Activated CD8-positive, alpha-beta memory T cell treated with anti-CD3 and anti-CD28 coated beads for 4 hours (primary cell): Measurements from ENCODE around the gene MYO1B.

ENCODE experiments used
- DNase-seq, 2 donors: peaks; one replicate each; pipeline ENCODE4 v3.0.0-alpha.2; 2020; ENCODE audit warnings: low read depth in 2 of 2

The MYO1B gene

GRCh38 chr2:191258996-191259395 is 13.8 kb downstream of the MYO1B start:
- no peak for DNase-seq

- DNase-seq = no peak
Observed at GRCh38 chr2:191262436-191262835, 17.2 kb downstream of the MYO1B start.

- no peak for DNase-seq
Observed at GRCh38 chr2:191263050-191263449, 17.8 kb downstream of the MYO1B start.

GRCh38 chr2:191264647-191265081 is 19.5 kb downstream of the MYO1B start:
- DNase-seq = no peak

DNA sequence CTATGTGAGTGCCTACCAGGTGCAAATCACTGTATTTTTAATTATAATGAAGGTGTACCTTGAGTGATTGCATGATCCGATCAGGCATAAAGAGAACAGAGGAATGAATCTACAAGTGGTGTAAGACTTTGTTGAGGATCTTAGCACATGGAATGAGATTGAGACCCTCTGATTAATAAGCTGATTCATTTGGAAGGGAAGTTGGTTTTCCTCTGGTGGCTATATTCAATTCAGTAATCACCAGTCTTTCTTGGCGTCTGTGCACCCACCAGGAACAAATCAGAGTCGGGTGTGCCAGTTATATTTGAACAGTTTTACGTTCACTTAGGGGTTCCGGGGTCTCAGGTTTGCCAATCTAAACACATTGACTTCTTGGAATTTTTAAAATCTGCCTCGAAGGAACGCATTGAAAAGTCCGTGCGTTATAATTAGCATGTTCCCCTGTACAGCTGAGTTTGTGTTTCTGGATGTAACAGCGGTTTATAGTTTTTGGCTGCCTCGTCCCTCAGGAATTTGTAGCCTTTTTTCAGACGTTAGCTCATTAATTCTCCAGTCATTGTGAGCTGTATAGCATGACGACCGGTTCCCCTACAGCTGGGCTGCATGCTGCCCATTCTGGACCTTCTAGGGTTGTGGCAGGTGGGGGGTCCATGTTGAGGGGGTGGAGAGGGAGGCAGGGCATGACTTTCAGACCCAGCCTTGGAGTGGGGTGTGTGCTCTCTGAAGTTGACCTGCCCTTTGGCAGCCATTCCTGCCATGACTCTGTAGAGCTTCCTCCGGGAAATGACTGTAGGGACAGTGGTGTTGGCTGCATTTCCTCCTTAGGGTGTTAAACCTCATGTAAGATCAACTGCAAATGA is 20.3 kb downstream of the MYO1B start:
- DNase-seq = no peak

DNA sequence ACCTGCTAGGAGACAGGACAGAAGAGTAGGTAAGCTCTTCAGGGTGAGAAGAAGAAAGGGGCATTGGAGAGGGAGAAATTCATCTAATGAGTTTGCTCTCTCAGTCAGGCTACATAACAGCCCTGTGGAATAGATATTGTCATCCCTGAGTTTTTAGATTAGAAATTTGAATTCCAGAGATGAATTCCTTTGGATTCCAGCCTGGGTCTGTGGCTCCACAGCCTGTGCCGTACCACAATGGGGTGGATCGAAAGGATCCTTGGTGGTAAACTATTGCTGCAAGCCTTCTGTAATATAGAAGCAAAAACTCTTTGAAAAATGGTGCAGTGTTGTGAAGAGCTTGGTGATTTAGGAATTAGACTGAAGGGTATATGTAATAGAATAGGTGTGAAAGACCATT is 21.0 kb downstream of the MYO1B start:
- DNase-seq = no peak

- no peak for DNase-seq
Observed at GRCh38 chr2:191268596-191268995, 23.4 kb downstream of the MYO1B start.

DNA sequence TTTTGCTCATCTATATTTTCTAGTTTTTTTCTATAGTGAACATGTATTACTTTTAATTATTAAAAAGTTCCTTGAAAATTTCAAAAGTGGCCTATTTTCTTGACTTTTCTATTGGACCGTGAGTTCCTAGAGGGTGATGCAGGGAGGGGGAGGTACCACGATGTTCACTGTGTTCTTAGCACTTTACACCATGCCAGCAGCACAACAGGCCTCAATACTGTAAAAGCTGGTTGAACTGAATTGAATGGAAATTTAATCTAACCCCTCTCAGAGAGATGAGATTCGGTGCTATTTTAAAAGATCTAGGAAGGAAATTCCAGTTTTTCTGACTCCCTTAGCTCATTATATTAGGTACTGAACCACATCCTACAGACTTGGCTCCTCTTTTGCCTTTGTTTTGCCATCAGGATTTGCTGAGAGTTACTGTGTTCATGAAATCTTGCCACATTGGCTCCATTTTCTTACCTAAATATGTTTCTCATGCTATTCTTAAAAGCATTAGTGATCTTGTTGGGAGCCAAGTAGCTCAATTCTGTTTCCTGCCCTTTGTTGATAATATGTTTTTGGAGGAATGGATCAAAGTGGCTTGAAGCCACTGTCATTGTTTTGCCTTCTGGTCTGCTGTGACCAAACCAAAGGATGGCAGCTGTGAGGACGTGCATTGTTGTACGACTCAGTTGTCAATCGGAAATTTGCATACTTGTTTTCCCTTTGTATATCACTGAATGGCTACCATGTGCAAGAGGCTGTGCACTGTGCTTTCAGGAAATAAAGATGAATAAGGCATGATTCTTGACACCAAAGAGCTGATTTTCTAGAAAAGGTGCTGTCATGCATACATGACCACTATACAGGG is 25.3 kb downstream of the MYO1B start:
- DNase-seq = no peak

GRCh38 chr2:191272064-191272463 is 26.9 kb downstream of the MYO1B start:
- DNase-seq = no peak

DNA sequence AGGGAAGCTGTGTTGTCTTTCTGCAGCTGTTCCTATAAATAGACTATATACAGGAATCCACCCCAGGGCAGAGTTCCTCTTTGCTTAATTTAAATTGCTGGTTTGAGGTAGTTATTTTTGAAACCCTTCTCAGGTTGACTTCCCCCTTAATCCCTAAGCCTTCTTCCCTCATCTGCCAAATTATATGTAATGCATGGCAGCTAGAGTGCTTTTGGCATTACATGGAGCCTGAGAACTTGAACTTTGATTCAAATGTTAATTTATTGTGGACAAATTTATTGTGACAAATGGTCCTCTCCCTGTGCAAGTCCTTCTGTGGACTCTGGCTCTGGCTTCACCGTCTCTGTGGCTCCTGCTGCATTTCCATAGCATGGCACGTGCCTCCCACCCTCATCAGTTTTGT is 29.2 kb downstream of the MYO1B start:
- no peak for DNase-seq

GRCh38 chr2:191276792-191277465 is 31.7 kb downstream of the MYO1B start:
- DNase-seq = no peak

GRCh38 chr2:191280290-191280689 is 35.1 kb downstream of the MYO1B start:
- DNase-seq = no peak

- no peak for DNase-seq
Observed at GRCh38 chr2:191280834-191281756, 35.9 kb downstream of the MYO1B start.

DNA sequence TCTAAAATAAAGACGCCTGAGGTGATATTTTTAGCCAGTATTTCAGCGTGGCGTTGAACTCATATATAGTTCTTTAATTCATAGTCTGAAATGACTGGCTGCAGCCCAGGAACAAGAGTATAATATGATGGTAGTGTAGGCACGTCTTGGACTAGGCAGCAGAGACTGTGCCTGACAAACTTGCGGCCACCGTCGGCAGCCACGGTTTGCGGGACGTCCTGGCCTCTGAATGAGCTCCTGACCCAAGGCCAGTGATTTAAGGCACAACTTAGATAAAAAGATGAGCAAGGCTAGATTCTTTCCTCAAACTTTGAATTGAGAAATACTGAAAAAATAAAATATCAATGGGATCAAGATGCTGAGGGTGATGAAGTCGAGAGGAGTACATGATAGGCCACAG is 40.0 kb downstream of the MYO1B start:
- DNase-seq = no peak

DNA sequence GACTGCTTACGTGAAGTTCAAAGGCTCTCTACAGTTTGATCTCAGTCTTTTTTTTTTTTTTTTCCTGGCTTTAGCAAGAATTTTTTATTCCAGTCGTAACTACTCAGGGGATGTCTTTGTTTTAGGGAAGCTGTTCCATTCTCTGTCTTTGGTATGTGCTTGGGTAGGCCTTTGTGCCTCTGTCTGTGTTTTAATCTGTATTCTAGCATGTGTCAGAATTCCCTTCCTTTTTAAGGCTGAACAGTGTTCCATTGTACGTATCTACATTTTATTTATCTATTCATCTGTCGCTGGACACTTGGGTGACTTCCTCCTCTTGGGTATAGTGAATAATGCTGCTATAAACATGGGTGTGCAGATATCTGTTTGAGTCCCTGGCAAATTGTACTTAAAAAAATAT is 42.6 kb downstream of the MYO1B start:
- DNase-seq = no peak

DNA sequence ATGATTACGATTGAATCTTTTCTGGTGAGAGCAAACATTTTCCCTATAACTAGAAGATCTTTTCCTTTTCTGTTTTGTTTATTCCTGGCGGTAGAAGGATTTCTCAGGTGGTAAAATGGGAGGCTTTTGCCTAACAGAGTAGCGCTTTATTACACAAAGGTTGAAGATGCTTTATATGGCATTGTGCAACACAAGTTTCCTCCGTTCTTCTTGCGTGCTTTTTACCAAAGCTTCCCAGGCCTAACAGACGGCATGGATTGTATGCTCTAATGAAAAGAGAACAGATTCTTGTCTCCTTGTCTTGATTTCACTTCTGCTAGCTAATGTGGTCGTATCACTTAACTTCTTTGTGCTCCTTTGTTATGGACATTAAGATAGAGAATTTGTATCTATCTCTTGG is 43.8 kb downstream of the MYO1B start:
- no peak for DNase-seq

DNA sequence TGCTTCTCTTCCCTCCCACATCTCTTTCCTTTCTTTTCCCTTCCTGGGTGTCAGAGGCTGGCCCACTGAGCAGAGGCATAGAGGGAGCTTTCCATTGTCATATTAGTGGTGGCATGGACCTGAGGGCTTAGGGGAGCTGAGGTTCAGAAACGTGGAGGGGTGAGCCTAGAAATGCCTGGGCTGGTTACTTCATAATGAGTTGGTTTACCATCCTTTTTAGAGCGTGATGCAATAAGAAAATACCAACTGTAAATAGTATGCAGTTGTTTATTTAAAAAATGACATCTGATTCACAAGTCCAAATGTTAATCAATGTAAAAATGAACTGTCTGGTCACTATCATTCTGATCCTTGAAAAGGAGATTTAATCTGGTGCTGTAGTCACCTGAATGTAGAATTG is 46.3 kb downstream of the MYO1B start:
- no peak for DNase-seq

- DNase-seq = no peak
Observed at GRCh38 chr2:191292869-191293268, 47.7 kb downstream of the MYO1B start.

DNA sequence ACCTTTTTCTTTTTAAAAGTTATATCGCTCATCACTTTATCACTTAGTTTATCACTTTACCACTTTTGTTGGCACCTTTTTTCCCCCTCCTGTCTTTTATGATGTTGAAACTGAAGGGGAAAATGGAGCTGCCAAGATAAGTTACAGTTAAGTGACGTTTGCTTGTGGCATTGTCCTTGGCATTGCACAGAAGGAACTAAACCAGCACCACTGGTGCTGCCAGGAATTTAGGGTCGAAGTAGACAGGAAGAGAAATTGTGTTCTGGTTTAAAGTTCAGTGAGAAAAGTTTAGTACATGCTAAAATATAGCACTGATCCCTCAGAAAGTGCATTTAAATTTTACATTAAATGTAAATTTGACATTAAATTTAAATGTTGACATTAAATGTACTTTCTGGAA is 49.9 kb downstream of the MYO1B start:
- DNase-seq = no peak

DNA sequence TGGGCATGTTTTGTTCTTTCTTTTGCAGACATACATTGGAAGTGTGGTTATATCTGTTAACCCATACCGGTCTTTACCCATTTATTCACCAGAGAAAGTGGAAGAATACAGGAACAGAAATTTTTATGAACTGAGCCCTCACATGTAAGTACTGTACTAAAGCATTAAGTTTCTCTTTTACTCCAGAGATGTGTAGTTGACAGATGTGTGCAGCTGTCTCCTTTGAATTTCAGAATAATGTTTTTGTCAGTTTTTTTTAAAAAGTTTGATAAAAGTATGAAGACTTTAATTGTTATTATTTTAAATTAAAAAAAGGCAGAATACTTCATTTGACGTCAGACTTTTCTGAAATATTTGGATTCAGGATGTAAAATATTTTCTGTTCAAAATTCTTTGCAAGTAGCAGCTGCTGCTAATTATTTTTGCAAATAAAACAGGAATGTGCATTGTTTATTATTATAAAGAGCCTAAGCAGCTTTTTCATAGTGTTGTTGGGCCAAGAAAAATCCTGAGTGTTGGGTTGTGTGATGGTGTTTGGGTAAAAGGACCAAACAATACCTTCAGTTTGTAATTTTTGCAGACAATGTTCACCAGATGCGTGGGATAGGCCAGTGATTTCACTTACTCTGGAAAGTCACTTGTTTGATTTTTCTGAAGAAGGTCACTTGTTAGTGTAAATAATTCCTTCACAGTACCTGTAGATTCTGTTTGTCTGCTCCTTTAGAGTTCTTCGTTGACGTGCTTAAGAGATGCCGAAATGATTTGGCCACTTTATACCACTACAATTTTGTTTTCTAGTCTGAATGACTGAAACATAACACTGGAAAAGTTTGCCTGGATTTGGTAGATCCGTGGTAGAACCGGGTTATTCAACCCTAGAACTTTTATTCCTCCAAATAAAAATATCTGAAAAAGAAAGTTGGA is 51.1 kb downstream of the MYO1B start:
- DNase-seq = no peak
